Measurements from ENCODE around the gene TLNRD1.
"Not testable (repeated sequence)": the region's sequence is repeated elsewhere in the genome, so short reads cannot be mapped to it uniquely, and the experiment has no call there.

The TLNRD1 gene

GRCh38 chr15:81000624-81001151, at the start of gene TLNRD1:
Gene TLNRD1, plus strand, starts transcription at chr15:81000923. Its CDS starts 1,349 bp downstream, at chr15:81002272.
- H3K4me1 Mint-ChIP-seq: peaks cover 20% of the 10 kb centered on the region
- peaks cover 20% of the 10 kb centered on the region for H3K36me3 Mint-ChIP-seq (ENCODE audit: low read depth)
- H3K9me3 Mint-ChIP-seq: no peaks in the 10 kb centered on the region
- peak within 1 kb of the TSS; percentile 90 to 99 (median 95) for H3K27ac Mint-ChIP-seq
- peak within 1 kb of the TSS; percentile 94 to 97 (median 94) for H3K4me3 Mint-ChIP-seq
- no peak for TF ChIP-seq CTCF (IDR thresholded peaks at IDR 0.05; ENCODE audit: unreplicated experiment in 3 of 3)
- peaks cover 4% of the 10 kb centered on the region for H3K27me3 Mint-ChIP-seq (ENCODE audit: low read depth)

- no peak for TF ChIP-seq CTCF (IDR thresholded peaks at IDR 0.05; ENCODE audit: unreplicated experiment in 3 of 3)
These were observed 48.8 kb upstream of the TLNRD1 start for GRCh38 chr15:80951941-80952340.

GRCh38 chr15:80953001-80953952, 47.4 kb upstream of the TLNRD1 start:
- TF ChIP-seq CTCF (IDR thresholded peaks at IDR 0.05; ENCODE audit: unreplicated experiment in 3 of 3): no peak
- H3K4me1 Mint-ChIP-seq: peaks cover 11% of the 10 kb centered on the region
- no peak overlapping the region for H3K4me3 Mint-ChIP-seq
- peaks cover 37% of the 10 kb centered on the region for H3K36me3 Mint-ChIP-seq (ENCODE audit: low read depth)
- no peaks in the 10 kb centered on the region for H3K27me3 Mint-ChIP-seq (ENCODE audit: low read depth)
- H3K9me3 Mint-ChIP-seq: no peaks in the 10 kb centered on the region
- H3K27ac Mint-ChIP-seq: no peak overlapping the region

More at GRCh38 chr15:80951941-80952340, 48.8 kb upstream of the TLNRD1 start:
- Mint-ChIP-seq H3K4me1 (peaks cover 5% of the 10 kb centered on the region), H3K27me3 (ENCODE audit: low read depth) (no peaks in the 10 kb centered on the region), H3K27ac (no peak overlapping the region), H3K36me3 (ENCODE audit: low read depth) (peaks cover 43% of the 10 kb centered on the region), H3K4me3 (no peak overlapping the region), H3K9me3 (no peaks in the 10 kb centered on the region)

GRCh38 chr15:80953953-80954778, 46.6 kb upstream of the TLNRD1 start:
- H3K9me3 Mint-ChIP-seq: no peaks in the 10 kb centered on the region
- no peaks in the 10 kb centered on the region for H3K27me3 Mint-ChIP-seq (ENCODE audit: low read depth)
- TF ChIP-seq CTCF (IDR thresholded peaks at IDR 0.05; ENCODE audit: unreplicated experiment in 3 of 3): no peak
- peaks cover 11% of the 10 kb centered on the region for H3K4me1 Mint-ChIP-seq
- H3K36me3 Mint-ChIP-seq (ENCODE audit: low read depth): peaks cover 41% of the 10 kb centered on the region
- no peak overlapping the region for H3K4me3 Mint-ChIP-seq
- H3K27ac Mint-ChIP-seq: no peak overlapping the region

GRCh38 chr15:80955571-80956452, 44.9 kb upstream of the TLNRD1 start:
- not testable (repeated sequence) for H3K27me3 Mint-ChIP-seq (ENCODE audit: low read depth); H3K27ac Mint-ChIP-seq; H3K9me3 Mint-ChIP-seq; H3K4me3 Mint-ChIP-seq
- H3K4me1 Mint-ChIP-seq: peaks cover 13% of the 10 kb centered on the region
- peaks cover 41% of the 10 kb centered on the region for H3K36me3 Mint-ChIP-seq (ENCODE audit: low read depth)

Data from nephron (organoid).